ENCODE data around the gene SPATA25. TPM values are rescaled to one million over a fixed set of nuclear protein-coding genes. Genes with fewer than 3 reads are reported as not detected.

SPATA25 gene
- total RNA-seq, 4 donors from 2014 or later: 5.8 to 35.2 (median 19.5) TPM

DNA sequence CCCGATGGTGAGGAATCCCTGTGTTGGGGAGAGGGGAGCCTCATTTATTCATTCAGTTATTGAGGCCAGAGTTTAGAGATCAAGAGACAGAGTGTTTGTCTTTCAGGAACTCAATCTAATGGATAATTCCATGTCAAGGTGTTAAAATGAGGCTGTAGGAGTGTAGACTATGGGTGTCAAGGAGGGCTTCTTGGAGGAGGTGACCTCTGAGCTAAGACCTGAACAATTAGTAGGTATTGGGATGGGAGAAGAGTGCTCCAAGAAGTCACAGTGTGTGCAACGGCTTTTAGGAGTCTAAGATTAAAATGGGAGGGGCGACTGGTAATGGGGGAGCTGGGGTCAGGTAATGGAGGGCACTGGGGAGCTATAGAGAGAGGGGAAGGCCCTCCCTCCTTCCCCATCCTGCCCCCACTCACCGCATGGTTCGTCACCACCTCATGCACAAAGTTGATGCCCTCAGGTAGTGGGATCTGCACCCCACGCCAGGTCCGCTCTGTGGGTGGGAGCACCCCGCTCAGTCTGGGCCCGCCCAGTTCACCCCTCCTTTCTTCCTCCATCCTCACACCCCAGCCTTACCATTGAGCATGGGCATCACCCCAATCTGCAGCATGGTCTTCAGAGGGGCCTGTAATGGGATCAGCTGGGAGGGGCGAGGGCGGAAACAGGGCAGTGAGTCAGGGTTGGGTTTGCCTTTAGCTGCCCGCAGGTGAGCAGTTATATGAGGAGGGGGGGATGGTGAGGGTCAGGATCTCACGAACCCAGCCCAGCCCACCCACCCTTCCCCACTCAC is 11.8 kb upstream of the SPATA25 start:
- DNase-seq: no peak
- peaks cover 0 to 56% (median 0%) of the 10 kb centered on the region in 3 donors for H3K36me3 ChIP-seq
- no peaks in the 10 kb centered on the region for H3K4me1 ChIP-seq
- H3K9me3 ChIP-seq: no peaks in the 10 kb centered on the region
- no peaks in the 10 kb centered on the region for H3K27me3 ChIP-seq
- H3K4me3 ChIP-seq: no peak overlapping the region
- no peak overlapping the region for H3K27ac ChIP-seq
- TF ChIP-seq, protein P1, sequence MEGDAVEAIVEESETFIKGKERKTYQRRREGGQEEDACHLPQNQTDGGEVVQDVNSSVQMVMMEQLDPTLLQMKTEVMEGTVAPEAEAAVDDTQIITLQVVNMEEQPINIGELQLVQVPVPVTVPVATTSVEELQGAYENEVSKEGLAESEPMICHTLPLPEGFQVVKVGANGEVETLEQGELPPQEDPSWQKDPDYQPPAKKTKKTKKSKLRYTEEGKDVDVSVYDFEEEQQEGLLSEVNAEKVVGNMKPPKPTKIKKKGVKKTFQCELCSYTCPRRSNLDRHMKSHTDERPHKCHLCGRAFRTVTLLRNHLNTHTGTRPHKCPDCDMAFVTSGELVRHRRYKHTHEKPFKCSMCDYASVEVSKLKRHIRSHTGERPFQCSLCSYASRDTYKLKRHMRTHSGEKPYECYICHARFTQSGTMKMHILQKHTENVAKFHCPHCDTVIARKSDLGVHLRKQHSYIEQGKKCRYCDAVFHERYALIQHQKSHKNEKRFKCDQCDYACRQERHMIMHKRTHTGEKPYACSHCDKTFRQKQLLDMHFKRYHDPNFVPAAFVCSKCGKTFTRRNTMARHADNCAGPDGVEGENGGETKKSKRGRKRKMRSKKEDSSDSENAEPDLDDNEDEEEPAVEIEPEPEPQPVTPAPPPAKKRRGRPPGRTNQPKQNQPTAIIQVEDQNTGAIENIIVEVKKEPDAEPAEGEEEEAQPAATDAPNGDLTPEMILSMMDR (IDR thresholded peaks at IDR 0.05): no peak
- TF ChIP-seq POLR2A (IDR thresholded peaks at IDR 0.05): no peak

DNA sequence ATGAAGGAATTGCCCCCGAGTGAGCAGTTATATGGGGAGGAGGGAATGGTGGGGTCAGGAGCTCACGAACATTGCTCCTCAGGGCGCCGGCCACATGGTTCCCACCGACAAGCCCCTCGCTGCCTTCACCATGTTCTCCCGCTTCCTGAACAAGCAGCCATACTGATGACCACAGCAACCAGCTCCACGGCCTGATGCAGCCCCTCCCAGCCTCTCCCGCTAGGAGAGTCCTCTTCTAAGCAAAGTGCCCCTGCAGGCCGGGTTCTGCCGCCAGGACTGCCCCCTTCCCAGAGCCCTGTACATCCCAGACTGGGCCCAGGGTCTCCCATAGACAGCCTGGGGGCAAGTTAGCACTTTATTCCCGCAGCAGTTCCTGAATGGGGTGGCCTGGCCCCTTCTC is 10.9 kb upstream of the SPATA25 start:
- no peak for DNase-seq
- TF ChIP-seq, protein P1 (IDR thresholded peaks at IDR 0.05): no peak
- no peak for TF ChIP-seq POLR2A (IDR thresholded peaks at IDR 0.05)
- H3K27me3 ChIP-seq: no peaks in the 10 kb centered on the region
- H3K36me3 ChIP-seq: peaks cover 0 to 60% (median 0%) of the 10 kb centered on the region in 3 donors
- H3K4me3 ChIP-seq: no peak overlapping the region
- peaks cover 0 to 4% (median 1%) of the 10 kb centered on the region in 4 donors for H3K4me1 ChIP-seq
- H3K27ac ChIP-seq: no peak overlapping the region
- no peaks in the 10 kb centered on the region for H3K9me3 ChIP-seq

DNA sequence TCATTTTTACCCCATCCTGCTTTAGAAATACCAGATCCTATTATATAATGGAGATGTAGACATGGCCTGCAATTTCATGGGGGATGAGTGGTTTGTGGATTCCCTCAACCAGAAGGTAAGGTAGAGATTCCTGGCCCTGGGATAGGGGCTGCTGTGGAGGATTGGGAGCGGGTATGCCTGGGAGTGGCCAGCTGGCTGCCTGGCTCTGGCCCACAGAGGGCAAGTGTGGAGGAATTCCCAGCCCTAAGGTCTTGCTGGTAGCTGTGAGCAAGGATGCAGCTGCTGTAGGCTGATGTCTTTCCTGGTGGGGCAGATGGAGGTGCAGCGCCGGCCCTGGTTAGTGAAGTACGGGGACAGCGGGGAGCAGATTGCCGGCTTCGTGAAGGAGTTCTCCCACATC is 10.3 kb upstream of the SPATA25 start:
- peaks cover 0 to 60% (median 0%) of the 10 kb centered on the region in 3 donors for H3K36me3 ChIP-seq

DNA sequence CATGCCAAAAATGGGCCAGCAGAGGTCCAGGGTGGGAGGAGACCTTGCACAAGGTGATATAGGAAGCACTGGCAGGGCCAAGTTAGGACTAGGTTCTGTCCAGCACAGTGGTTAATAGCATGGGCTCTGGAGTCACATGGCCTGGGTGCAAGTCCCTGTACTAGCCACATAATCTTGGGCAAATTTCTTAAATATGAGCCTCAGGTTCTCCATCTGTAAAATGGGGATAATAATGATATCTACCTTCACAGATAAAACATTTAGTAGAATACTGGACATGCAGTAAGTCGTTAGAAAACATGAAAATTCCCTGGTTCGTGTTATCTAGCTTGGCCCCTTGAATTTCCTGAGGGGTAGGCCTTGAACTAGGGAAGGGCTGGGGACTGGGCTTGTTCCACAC is 9.9 kb upstream of the SPATA25 start:
- TF ChIP-seq POLR2A (IDR thresholded peaks at IDR 0.05): no peak
- TF ChIP-seq, protein P1 (IDR thresholded peaks at IDR 0.05): no peak
- Histone ChIP-seq H3K9me3 (no peaks in the 10 kb centered on the region), H3K4me1 (peaks cover 0 to 13% (median 8%) of the 10 kb centered on the region in 4 donors), H3K27me3 (no peaks in the 10 kb centered on the region), H3K36me3 (peaks cover 0 to 60% (median 0%) of the 10 kb centered on the region in 3 donors), H3K27ac (no peak overlapping the region), H3K4me3 (no peak overlapping the region)
- no peak for DNase-seq

More for the DNA sequence above, 10.3 kb upstream of the SPATA25 start:
- Histone ChIP-seq H3K4me1 (peaks cover 0 to 9% (median 5%) of the 10 kb centered on the region in 4 donors), H3K4me3 (no peak overlapping the region), H3K27ac (no peak overlapping the region), H3K9me3 (no peaks in the 10 kb centered on the region), H3K27me3 (no peaks in the 10 kb centered on the region)
- no peak for DNase-seq
- TF ChIP-seq, protein P1 (IDR thresholded peaks at IDR 0.05): no peak
- no peak for TF ChIP-seq POLR2A (IDR thresholded peaks at IDR 0.05)

DNA sequence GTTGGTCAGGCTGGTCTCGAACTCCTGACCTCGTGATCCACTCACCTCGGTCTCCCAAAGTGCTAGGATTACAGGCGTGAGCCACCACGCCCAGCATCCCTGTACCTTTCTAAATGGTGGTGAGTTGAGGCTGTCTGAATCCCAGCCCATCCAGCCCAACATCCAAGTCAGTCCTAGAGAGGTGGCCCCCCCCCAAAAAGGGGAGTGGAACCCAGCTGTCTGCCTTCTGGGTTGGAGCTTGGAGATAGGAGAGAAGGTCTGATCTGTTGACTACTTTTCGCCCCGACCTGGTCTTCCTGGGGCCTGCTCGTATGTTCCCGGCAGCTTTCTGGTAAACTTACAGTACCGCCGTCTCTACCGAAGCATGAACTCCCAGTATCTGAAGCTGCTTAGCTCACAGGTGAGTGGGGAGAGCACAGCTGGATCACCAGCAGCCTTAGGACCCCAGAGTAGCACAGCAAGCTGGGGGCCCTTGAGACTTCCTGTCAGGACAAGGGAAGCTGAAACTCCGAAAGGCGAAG is 9.3 kb upstream of the SPATA25 start:
- no peak for TF ChIP-seq POLR2A (IDR thresholded peaks at IDR 0.05)
- TF ChIP-seq, protein P1 (IDR thresholded peaks at IDR 0.05): no peak
- DNase-seq: no peak
- no peaks in the 10 kb centered on the region for H3K27me3 ChIP-seq
- H3K4me1 ChIP-seq: peaks cover 0 to 18% (median 11%) of the 10 kb centered on the region in 4 donors
- peaks cover 0 to 60% (median 0%) of the 10 kb centered on the region in 3 donors for H3K36me3 ChIP-seq
- no peak overlapping the region for H3K27ac ChIP-seq
- H3K9me3 ChIP-seq: no peaks in the 10 kb centered on the region
- H3K4me3 ChIP-seq: no peak overlapping the region
